Caki2 (cell line): Measurements from ENCODE around the gene GPC6. TPM values are rescaled to one million over a fixed set of nuclear protein-coding genes. Genes with fewer than 3 reads are reported as not detected.
"Not testable (repeated sequence)": the region's sequence is repeated elsewhere in the genome, so short reads cannot be mapped to it uniquely, and the experiment has no call there.

Experiments used
- DNase-seq: peaks from one replicate; pipeline ENCODE4 v3.0.0-alpha.2; 2015; ENCODE audit warnings: low read depth
- in situ Hi-C: cut with HindIII; loops from 2 replicates; pipeline ENCODE4 v1.10.0; 2016; ENCODE audit warnings: low sequenced_read_pairs, low pct_unique_long_range_greater_than_20kb, mixed read lengths
- total RNA-seq: library from RNA; depleted of rRNA; stranded (reverse); fragments of >200 nt; shearing (Covaris generic); gene quantifications from 2 replicates; pipeline ENCODE4 v1.2.3, GENCODE V29; 2014; ENCODE audit warnings: low replicate concordance

GPC6 gene
- total RNA-seq, 1 experiment from 2014 or later: 6.7 TPM

DNA sequence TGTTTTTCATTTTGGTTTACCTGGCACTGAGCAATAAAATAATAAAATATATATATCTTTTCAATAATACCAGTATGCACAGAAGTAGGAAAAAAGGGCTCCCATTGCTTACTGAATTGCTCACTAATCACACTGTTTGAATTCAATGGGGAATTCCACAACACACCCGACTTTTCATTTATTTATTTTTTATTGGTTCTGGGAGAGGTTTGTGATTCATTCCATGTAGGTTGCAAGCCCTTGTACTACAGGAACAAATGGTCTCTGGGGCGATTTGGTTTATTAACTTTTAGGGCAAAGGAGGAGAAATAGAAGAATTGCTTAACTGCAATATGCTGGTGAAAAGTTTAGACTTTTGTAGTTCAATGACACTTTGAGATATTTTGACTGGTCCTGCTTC is 1045.4 kb downstream of the GPC6 start:
- in situ Hi-C loops: no loop called here
- DNase-seq: peak; percentile 40

DNA sequence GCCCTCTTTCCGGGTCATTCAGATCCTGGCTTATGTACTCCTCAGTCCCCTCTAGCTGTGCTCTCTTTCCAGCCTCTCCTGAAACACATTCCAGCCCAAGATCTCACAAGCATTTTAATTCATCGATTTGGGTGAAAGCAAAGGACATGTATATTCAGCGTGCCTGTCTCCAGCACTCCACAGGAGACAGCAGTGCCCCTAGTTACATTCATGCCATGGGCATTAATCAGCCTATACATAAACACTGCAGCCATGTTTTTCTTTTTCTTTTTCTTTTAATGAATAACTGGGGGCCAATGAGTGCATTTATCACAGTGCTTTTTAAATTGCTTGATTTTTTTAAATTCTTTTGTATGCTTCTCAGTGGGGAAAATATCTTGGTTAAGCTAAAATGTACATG is 1053.7 kb downstream of the GPC6 start:
- peak; percentile 63 for DNase-seq
- in situ Hi-C loops: no loop called here

DNA sequence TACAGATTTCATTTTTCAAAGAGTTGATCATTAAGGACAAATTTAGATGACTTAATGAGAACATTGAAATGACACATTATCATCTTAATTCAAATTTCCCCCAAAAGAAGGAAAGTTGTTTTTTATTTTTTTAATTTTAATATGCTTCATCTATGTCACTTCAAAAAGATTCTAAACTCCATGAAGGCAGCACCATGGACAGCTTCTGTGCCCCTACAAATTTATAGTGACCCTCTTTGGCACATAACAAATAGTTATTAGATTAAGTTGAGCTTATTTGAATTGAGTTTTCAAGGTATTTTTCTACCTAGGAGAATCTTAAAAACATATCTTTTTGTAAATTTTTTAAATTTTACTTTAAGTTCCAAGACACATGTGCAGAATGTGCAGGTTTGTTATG is 1054.2 kb downstream of the GPC6 start:
- in situ Hi-C loops: no loop called here
- no peak for DNase-seq

DNA sequence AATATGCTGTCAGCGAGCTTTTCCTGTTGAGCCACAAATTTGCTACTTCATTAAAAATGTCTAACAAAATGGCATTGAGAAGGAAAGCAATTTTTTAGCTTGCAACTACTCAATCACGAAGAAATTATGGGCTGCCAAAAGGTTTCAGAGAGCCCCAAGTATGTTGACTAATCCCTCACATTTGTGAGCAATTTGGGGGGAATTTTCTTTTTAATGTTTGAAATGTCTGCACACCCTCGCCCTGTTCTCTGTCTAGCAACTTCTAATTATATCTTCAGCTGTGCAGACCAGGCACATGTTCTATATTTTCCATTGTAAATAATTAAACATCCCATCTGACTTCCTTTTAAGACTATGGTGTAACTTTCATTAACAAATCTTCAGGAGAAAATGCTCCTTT is 1060.0 kb downstream of the GPC6 start:
- in situ Hi-C loops: no loop called here
- no peak for DNase-seq

DNA sequence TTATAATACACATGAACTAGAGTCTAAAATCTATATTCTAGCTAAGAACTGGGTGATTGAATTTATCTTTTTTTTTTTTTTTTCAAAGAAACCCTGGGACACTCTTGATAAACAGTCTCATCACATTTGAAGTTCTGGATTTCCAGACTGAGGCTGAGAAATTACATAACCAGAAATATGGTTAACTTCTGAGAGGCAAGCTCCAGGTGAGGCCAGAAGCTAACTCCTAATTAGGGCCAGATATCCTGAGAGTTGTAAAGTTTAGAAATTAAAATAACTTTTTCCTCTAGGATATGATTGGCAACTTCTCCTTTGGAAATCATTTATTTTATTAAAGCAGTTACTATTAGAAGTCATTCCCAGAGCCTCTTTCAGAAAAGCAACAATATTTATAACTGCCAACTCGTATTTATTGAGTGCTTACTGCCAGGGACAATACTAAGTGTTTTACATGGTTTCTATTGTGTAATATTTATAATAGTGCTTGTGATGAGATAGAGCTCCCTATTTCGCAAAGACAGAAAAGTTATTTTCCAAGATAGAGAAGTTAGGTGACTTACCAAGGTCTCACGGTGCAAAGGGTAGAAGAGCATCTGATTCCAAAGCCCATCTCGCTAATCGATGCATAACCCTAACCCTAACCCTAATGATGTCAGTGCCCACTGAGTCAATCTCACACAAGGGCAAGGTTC is 1065.2 kb downstream of the GPC6 start:
- no peak for DNase-seq
- in situ Hi-C loops: no loop called here

DNA sequence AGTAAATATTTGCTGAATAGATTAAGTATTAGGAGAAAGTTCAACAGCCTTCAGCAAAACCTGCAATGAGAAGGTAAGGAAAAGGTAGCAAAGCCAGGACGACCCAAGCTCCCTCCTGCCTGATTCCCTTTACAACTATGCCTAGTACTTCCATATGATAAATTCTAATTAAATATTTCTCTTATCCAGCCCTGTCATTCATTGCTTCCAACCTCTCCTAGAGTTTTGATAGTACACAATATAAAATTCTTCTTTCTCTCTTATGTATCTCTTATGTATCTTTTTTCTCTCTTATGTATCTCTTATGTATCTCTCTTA is 1065.7 kb downstream of the GPC6 start:
- no peak for DNase-seq
- in situ Hi-C loops: no loop called here

DNA sequence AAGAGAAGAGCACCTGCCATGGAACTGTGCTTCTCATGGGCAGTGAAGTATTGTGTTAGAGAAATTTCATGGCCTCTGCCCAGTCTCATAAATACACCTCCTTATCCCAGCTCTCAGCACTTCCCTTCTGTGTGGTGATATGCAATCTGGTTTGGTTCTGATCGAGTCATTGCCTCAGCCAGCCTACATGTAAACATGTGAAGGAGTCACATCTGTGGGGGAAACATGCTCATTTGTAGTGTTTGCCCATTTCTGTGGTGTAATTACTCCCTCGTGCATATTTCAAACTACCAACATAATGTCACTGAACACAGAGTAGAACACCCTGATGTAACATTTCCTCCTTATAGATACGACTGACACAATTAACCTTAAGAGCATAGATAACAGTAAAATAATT is 1069.9 kb downstream of the GPC6 start:
- in situ Hi-C loops: no loop called here
- DNase-seq: no peak

DNA sequence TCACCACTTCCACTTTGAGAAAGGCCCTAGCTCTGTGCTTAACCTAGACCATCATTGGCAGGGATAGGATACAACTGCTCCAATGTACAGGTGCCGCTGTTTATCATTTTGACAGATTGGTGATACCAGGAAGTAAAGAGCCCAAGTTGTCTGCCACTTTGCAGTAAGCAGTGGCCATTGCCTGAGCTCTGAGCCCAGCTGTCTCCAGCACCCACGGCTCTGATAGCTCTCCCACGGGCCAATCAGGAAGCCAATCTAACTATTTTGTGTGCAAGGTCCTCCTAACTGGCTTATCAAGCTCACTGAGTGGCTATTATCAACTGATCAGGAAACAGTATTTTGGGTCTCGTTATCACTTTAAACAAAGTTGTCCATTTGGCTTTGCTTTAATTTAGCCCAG is 1071.7 kb downstream of the GPC6 start:
- DNase-seq: no peak
- in situ Hi-C loops: no loop called here

DNA sequence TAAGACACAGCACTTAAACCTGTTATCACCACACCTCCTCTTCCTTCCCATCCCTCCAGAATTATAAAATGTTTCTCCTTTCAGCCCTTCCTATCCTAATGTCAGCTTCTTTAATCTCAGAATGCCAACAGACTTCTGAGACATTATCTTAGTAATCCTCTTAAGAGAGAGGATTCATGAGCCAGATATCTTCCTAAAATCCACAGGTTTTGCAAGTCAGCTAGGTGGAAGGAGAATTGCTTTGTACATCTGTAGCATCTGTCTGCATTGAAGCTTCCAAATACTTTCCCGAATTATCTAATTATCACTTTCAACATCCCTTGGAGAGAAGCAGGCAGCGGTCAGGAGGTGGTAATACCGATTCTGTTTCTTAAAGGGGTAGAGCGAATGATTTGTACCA is 1073.8 kb downstream of the GPC6 start:
- in situ Hi-C loops: no loop called here
- DNase-seq: no peak

DNA sequence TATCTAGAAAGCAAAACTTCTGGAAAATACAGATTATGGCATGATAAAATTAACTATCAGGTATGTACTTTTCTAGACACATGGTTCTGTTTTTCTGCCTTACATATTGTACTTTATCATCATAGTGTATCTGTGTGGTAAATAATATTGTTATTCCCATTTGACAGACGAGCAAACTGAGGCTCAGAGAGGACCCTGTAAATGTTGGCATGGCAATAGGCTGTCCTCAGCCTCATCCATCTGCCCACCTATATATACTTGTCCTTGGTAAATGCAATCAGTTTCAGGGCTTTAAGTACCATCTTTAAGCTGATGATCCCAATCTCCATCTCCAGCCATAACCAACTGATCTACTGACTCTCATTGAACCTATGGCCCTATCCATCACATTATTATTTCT is 1074.9 kb downstream of the GPC6 start:
- no peak for DNase-seq
- in situ Hi-C loops: no loop called here

DNA sequence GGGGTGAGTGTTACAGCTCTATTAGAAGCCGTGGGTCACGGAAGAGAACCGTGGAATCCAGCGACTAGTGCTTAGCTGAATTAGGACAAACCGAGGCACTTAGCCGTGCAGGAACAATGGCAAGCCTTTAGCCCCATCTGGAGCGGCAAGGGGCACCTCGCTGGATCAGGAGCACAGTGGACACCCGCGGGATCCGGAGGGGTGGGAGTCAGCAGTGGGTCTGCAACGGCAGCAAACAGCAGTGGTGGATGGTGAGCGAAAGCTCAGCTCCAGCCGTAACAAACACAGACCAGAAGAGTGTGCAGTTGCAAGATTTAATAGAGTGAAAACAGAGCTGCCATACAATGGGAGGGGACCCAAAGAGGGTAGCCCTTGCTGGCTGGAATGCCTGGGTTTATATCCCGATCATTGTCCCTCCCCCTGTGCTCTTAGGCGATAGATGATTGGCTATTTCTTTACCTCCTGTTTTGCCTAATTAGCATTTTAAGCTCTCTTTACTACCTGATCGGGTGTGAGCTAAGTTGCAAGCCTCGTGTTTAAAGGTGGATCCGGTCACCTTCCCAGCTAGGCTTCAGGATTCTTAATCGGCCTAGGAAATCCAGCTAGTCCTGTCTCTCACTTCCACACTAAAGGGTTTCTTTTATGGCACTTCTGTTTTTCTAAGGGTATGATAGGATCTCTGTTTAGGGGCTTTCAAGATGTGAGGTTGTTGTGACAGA is 1076.4 kb downstream of the GPC6 start:
- DNase-seq, in situ Hi-C loops: not testable (repeated sequence)

DNA sequence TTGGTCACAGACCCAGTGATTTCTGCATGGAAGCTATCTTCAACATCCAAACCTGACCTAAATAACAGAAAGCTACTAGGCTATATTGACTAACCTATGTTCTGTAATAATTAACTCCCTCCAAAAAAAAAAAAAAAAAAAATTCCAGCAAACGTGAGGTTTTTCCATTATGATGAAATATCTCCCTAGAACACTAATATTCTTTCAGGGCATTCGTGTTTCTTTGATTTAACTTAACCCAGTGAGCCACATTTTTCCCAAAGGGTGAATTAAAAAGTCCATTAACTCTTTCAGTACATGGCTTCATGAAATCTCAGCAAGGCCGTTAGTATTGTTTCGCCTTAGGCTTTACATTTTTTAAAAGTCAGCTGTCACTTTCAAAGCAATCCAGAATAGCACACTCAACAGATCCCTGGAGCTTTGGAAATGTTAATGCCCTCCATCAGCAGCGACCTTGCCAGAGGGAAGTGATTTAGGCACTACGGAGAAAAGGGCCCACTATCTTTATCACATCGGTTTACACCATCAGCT is 1077.1 kb downstream of the GPC6 start:
- in situ Hi-C loops: no loop called here

DNA sequence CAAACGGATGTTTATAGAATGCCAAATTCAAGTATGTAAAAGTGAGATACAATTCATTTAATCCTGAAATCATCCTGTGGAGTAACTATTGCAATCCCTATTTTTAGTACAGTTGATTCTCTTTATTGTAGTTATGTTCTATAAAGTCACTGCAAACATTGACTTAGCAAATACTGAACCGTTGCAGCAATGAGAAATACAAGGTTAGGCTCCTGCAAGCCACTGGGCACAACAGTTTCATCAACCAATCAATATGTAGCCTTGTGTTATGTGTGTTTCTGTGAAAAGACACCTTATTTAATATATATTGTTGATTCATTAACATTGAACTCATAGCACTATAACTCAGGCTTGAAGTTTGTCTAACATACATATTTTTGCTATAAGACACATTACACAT is 1078.4 kb downstream of the GPC6 start:
- DNase-seq: no peak
- in situ Hi-C loops: no loop called here

More for the DNA sequence above, 1077.1 kb downstream of the GPC6 start:
- no peak for DNase-seq

DNA sequence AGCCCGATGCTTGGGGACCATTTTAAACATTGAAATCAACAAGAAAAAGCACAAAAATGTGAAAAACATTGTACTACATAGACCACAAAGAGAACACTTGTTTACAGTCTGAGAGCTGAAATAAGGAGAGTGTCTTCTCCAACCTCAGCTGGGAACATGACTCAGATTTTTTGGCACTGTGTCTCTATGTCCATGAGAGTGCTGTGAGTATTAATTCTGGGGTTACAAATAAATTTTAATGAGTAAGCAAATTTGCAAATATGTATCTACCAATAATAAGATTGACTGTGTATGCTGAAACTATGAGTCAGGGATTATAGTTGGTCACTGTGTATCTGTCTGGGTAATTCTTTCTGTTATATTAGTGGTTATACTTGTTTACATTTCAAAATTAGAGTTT is 1078.9 kb downstream of the GPC6 start:
- no peak for DNase-seq
- in situ Hi-C loops: no loop called here

DNA sequence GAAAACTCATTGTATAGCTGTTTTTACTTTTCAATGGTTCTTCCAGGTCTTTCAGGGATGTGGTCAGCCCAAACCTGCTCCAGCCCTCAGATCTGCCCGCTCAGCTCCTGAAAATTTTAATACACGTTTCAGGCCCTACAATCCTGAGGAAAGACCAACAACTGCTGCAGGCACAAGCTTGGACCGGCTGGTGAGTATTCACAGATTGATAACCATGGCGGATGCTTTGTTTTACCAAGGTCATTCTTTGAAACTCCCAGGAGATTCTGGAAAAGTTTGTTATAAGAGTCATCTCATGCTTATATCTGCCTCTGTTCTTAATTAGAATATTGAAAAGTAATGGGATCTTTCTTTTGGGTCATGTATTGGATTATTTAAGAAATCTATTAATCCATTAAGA is 1079.3 kb downstream of the GPC6 start:
- in situ Hi-C loops: no loop called here

DNA sequence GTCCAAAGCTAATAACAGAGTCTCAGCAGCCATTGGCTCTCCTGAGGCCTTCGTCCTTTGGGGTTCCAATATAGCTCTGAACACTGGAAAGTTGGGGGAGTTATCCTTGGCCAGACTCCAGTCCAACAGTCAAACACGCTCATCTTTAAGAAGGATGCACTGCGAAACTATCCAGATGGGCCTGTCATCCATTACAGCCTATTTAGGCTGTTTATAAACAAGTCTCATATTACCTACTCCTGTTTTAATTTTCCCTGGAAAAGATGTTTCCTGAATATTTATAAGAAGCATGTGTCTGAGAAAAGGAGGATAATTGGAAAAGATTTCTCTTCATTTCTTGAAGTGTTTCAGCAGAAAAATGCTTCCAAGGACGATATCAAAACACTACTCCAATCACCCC is 1082.2 kb downstream of the GPC6 start:
- DNase-seq: no peak
- in situ Hi-C loops: no loop called here

More for the DNA sequence above, 1079.3 kb downstream of the GPC6 start:
- DNase-seq: no peak

DNA sequence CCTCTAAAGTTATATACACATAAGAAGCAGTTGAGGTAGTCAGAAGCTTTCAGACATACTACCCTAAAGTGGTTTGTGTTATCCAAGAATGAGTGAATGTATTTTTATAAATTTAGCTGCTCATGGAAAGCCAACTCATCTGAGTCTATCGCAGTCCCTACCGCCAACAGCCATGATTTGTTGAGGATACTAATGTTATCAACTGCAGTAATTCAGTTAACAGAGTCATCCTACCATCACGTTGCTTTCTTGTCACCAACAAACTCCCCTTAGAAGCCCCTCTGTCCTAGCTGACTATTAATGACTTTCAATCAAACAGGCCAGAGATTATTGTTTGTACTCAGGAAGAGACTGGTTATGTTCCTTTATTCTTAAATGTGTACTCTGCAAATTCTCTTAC is 1083.0 kb downstream of the GPC6 start:
- no peak for DNase-seq
- in situ Hi-C loops: no loop called here

DNA sequence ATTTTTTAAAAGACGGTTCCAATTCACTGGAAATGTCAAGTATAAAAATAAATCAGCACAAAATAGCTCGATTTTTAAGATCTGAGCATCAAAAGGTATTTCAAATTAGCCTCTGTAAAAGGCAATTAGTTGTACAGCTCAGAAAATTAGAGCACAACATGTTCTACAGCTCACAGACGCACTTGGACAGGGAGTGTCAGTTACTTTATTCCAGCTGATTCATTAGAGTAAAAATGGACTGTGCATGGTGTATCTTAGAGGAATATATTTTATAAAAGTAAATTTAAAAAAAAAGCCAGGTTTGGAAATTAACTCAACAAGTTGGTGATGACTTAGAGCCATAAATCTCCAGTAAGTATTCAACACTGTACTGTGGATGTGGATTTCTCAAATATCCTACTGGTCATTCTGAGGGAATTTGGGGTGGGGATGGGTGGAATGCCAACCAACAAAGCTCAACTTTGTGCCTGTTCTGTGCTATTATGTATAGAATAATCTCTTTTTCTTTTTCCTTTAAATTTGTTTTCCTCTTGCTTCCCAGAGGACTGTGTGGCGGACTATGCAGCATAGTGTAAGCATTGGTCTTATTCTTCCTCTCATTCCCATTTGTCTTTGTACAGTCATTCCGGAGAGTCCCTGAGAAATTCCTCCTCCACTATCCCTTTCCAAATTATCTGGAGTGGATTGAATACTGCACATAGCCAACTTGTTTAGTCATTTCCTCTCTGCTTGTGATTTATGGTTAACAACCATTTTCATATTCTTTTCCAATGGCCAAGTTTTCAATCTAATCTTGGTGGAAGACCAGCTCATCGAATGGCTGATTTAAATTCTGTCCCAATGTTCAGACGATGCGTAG is 1083.6 kb downstream of the GPC6 start:
- in situ Hi-C loops: no loop called here
- peak; percentile 29 for DNase-seq

DNA sequence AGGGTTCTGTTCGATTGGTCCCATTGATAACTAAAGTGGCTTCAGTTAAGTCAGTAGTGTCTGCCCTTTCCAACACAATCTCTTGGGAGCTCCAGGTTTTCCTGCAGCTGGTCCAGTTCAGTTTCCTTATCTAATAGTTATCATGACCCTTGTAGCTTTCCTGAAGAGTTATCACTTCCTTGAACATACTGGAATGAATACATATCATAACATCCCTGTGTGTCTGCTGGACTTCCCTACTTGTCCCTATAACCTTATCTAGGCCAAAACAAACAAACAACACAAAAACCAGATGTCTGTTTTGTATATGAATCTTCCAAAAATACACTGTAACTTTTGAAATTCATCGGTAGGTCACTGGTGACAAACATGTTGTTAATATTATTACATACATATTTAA is 1085.3 kb downstream of the GPC6 start:
- DNase-seq: no peak
- in situ Hi-C loops: no loop called here
